ENCODE measurements around the gene EXOC6. TPM values are rescaled to one million over a fixed set of nuclear protein-coding genes. Genes with fewer than 3 reads are reported as not detected.

The EXOC6 gene
- total RNA-seq, 1 experiment from 2014 or later: 8.6 TPM

DNA sequence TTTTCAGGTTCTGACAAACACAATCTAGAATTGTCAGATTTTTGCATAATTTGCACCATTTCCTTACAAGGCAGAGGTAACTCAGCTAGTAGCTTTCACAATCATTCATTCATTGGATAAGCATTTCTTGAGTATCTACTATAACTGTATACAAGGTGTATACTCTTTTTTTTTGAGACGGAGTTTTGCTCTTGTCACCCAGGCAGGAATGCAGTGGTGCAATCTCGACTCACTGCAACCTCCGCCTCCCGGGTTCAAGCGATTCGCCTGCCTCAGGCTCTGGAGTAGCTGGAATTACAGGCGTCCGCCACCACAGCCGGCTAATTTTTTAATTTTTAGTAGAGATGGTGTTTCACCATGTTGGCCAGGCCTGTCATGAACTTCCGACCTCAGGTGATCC is 16.2 kb upstream of the EXOC6 start:
- no peak for DNase-seq (ENCODE audit: low read depth)

DNA sequence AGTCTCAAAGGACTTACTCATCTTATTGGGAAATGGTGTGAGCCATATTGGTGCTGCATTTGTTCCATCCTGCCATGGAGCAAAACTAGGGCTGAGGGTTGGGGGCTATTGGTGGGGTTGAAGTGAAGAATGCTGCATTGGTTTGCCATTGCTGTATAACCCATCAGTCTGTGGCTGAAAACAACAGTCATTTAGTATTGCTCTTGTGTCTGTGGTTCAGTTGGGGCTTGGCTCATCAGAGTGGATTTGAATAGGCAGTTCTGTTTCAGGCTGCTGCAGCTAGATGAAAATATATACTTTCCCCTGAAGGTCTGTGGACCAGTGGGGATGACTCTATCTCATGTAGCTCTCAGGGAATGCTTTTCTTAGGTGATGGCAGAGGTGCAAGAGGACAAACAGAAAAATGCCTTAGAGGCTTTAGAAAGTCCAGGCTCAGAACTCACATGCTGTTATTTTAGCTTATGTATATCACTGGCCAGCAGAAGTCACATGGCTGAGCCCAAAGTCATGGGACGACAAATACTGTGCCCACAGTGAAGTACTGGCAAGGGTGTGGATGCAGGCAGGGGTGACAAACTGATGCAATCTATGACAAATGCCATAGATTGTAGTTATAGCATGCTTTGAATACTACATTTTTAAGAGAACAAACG is 15.2 kb upstream of the EXOC6 start:
- no peak for DNase-seq (ENCODE audit: low read depth)

DNA sequence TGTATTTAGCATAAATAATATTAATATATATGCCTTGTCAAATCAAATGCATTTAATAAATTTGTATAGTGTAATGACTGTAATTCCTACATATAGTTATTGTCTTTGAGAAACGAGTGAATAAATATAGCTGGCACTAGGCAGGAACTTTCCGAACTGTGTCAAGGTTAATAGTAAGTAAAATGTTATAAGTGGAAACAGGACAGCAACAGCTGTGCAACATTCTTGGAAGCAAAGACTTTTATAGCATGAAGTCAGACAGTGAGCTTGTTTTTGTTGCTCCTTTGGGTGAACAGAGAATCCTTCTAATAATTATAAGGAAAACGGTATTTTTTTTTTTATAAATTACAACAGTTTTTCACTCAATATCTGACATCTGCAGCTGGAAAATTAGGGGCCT is 14.0 kb upstream of the EXOC6 start:
- no peak for DNase-seq (ENCODE audit: low read depth)

DNA sequence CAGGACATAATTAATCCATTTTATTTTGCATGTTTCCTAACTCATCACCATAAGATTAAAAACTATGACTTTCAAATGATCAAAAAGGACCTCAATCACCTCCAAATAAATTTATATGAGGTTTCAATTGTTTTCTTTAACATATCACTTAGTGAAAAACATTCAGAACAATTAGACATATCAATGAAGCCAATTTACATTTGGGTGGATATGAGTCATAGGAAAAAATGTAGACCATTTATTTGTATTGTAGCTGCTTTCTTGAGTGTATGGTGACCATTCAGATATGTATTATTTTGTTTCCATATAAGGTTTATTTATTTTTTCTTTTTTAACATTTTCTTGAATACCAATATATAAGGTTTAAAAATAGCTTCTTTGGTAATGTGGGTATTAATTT is 13.3 kb upstream of the EXOC6 start:
- DNase-seq (ENCODE audit: low read depth): no peak

DNA sequence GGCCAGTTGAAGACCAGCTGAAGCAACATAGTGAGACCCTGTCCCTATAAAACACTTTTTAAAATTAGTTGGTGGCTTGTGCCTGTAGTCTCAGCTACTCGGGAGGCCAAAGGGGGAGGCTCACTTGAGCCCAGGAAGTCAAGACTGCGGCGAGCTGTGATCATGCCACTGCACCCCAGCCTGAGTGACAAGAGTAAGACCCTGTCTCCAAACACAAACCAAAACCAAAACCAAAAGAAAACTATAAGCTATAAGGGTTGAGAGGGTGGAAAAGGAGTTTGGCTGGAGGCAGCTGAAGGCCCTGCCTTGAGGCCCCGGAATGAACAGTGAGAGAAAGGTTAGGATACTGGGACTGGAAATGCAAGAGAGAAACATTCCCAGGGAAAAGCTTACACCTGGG is 10.9 kb upstream of the EXOC6 start:
- DNase-seq (ENCODE audit: low read depth): no peak

DNA sequence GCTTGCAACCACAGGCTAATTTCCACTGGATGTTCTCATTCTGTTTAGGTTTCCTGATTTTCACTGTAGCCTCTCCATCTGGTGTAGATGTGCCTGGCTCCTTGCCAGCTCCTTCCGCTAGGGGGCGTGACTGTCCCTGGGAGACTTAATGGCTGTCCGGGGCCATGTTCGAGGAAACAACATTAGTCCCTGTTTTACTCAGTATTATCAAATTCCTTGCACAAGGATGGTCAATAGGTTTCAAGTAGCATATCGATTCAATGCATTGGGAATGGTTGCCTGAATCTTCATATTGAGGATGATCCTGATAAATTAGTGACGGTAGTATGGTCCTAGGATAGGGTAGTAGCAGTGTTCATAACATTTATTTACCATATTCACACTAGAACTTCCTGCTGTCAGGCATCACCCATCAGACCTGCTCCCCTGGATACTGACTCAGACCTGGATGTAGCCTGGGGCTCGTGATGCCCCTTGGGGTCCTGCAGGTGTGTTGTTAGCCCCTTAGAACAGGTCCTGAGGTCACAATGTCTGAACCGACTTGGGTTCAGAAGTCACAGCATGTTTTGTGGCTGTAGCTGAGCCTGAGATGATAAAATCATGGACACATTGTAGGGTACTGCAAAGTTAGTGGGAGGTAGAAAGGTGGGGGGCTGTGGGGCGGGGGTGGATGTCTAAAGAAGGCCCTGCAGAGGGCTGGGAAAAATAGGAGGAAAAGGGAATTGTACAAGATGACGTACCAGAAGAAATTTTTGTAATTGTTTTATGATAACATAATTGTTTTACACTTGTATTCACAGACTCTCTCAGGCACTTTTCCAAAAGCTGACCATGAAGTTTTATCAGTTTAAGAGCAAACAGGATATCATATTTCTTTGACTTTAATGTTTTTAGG is 8.9 kb upstream of the EXOC6 start:
- peak; percentile 23 for DNase-seq (ENCODE audit: low read depth)

DNA sequence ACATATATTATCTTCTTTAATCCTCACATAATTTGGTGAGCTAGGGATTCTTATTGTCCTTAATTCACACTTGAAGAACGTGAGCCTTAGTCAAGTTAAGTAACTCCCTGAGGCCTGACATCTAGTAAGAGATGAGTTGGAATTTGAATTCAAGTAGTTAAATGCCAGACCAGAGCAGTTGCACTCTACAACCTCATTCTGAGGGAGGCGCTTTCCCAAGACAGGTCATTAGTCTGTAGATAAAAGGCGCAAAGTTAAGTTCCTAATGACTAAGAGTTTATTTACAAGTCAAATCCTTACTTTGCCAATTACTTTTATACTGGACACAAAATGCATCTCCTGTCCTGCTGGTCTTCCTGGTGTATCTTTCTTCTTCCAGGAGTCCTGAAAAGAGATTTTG is 3.6 kb upstream of the EXOC6 start:
- no peak for DNase-seq (ENCODE audit: low read depth)

DNA sequence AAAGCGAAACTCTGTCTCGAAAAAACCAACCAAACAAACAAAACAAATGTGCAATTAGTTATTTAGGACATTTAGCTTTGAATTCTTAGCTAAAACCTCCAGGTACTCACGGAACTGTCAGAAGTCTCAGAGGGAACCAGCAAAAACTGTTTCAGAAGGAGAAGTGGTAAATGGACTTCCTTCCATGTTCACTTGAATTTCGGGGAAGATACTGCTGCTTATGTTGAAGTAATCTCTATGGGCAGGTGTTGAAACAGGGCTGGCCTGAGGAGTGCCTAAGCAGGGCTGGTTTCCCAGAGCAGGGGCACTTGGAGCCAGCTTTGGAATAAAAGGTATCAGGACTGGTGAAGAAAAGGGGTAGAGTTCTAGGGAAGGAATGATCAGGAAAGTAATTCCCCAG is 2.4 kb upstream of the EXOC6 start:
- DNase-seq (ENCODE audit: low read depth): no peak

DNA sequence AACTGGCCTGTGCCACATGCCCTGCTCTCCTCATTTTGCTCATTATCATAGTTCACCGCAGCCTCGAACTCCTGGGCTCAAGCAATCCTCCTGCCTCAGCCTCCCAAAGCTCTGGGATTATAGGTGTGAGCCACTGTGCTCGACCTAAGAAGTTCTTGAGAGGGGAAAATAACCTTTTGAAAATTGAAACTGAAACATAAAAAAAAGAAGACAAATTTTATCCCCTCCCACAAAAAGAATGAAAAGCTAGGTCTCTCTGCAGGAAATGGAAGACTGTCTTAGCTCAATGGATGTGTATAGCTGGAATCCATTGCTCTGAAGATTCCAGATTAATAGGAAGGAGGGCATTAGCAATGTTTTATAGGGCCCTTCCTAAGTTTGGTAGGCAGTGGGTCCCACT is 2.0 kb upstream of the EXOC6 start:
- no peak for DNase-seq (ENCODE audit: low read depth)

DNA sequence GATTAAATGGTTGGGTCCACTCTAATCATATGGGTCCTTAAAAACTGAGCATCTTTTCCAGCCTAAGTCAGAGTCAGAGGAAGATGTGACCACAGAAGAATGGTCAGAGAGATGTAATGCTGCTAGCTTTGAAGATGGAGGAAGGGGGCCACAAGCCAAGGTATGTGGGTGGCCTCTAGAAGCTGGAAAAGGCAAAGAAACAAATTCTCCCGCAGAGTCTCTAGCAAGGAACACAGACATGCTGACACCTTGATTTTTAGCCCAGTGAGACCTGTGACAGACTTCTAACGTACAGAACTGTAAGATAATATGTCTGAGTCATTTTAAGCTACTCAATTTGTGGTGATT is 1.5 kb upstream of the EXOC6 start:
- DNase-seq (ENCODE audit: low read depth): no peak

DNA sequence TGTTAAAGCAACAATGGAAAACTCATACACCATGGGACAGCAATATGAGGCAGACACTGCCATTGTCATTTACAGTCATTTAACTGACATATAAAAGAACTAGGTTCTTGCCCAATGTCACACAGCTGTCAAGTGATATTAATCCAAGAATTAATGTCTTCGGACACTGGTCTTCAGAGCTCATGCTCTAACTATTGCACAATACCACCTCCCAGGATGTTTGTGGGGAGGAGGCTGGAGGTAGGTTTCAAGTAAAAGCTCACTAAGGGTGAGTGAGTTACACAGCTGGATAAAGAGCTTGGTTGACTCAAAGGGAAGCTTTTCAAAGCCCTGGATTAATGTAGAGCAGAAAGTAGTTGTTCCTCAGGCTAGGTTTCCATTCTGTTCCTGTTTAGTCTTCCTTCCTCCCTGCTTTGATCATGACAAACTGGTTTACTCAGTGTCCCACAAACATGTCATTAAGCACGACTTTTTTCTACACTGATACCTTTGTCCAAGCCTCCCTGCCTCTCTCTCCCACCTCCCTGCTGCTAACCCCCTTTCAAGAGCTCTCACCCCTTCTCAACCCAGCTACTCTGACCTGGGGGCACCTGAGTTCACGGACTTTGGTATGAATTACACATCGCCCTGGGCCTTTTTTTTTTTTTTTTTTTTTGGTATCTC is 987 bp upstream of the EXOC6 start:
- peak; percentile 61 for DNase-seq (ENCODE audit: low read depth)

DNA sequence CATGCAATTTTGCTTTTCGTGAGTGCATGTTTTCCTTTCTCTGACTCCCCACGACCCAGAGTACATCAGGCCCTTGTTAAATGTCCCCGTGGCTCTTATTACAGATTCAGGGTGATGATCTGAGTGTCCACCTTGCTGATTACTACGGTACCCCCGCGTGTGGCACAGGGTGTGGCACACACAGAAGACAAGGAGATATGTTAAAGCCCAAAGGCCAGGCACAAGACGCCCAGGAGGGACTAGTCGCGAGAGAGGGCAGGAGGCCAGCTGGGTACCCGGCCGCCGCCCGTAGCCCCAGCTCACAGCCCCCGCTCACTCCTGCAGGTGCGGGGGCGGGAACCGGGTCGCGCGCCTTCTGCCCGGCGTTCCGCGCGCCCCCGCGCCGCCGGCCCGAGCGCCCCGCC is 281 bp upstream of the EXOC6 start:
- no peak for DNase-seq (ENCODE audit: low read depth)

DNA sequence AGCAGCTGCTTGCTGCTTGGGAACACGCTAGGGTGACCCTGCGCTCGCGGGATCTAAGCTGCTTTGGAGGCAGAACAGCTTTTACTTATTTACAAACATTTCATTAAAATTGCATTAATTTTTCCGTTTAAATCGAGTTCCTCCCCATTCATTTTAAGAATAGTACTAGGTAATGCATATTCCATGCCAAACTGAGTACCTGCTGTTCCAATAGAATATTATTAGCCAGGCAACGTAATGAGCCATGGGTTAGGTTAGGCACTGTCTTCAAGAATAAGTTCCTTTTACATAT is 860 bp downstream of the EXOC6 start:
- DNase-seq (ENCODE audit: low read depth): no peak

DNA sequence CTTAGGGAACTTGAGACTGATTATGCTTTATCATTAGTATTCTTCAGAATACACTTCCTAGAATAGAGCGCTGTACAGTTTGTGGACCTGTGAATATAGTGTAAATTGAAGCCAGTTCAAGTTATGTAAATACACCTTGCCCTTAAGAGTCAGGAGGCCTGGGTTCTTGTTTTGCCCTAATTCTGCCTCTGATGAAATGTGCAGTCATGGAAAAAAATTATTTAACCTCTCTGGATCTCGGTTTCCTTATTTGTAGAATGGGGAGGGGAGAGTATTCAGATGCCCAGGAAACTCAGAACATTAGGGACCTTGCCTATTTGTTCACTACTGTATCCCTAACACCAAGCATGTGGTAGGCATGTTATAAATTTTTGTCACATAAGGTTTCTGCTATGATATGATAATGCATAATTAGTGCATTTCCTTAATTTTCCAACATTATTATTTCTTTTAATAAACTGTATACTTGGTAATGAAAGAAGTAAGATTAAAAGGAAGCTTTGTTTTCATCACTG is 1.3 kb downstream of the EXOC6 start:
- no peak for DNase-seq (ENCODE audit: low read depth)

DNA sequence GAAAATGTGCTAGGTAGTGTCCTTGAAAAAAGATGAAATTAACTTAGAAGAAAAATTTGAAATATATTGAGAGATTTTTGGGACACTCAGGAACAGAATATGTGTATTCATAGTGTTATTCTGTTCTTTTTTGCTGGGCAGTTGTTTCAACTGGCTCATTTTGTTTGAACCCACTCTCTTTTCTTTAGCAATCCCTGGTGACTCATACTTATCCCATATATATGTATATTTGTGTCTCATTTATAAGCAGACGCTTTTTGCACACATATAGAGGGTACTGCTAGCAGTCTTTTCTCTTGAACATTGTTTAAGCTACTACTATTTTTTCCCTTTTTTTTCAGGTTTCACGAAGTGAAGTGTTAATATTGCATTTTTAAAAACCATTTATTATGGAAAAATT is 1.9 kb downstream of the EXOC6 start:
- DNase-seq (ENCODE audit: low read depth): no peak

DNA sequence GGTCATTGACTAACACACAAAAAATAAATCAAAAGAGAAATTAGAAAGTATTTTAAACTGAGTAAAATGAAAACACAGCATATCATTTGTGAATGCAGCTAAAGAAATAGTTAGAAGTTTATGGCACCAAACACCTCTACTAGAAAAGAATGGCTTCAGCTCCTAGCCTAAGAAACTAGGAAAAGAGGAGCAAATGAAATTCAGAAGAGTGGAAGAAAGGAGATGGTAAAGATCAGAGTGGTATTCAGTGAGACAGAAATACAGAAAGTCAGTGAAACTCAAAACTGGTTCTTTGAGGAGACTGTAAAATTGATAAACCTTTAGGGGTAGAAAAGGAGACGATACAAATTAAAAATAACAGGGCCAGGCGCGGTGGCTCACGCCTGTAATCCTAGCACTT is 2.7 kb downstream of the EXOC6 start:
- DNase-seq (ENCODE audit: low read depth): no peak

DNA sequence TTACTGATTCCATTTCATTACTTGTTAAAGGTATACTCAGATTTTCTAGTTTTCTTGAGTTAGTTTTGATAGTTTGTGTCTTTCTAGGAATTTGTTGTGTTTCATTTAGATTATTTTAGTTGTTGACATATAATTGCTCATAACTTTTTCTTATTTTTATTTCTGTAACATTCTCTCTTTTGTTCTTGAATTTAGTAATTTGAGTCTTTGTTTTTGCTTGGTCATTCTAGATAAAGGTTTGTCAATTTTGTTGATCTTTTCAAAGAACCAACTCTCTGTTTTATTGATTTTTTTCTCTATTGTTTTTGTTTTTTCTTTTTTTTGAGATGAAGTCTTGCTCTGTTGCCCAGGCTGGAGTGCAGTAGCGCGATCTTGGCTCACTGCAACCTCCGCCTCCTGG is 7.2 kb downstream of the EXOC6 start:
- no peak for DNase-seq (ENCODE audit: low read depth)

DNA sequence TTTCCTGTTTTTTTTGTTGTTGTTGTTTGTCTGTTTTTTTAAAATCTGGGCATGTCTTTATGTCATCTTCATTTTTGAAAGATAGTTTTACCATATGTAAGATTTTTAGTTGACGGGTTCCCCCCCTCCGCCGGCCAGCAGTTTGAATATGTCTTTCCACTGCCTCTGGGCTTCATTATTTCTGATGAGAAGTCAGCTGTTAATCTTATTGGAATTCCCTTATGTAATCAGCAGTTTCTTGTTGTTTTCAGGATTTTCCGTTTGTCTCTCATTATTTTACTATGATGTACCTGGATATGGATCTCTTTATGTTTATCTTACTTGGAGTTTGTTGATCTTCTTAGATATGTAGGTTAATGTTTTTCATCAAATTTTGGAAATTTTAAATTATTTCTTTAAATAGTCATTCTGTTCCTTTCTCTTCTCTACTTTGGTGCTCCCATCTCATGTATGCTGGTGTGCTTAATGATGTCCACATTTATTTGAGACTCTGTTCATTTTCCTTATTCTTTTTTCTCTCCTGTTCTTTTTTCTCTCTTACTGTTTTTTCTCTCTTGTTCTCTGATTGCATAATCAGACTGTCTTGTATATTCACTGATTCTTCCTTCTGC is 9.7 kb downstream of the EXOC6 start:
- no peak for DNase-seq (ENCODE audit: low read depth)

DNA sequence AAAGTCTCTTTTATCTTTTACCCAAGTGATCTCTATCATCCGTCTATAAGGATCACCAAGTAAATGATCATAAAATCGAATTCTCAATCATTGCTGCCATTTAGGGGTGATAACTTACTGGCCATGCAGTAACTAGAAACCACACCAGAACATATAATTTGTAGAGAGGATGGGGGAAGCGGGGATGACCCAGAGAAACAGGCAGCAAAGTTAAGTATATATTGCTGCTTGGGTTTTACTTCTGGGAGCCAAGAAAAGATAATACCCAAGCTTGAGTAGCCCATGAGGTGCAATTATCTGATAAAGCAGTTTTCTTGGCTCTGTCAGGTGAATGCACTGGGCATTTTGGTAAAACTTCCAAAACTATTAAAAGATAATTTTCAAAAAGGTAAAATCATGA is 18.9 kb downstream of the EXOC6 start:
- DNase-seq (ENCODE audit: low read depth): no peak

DNA sequence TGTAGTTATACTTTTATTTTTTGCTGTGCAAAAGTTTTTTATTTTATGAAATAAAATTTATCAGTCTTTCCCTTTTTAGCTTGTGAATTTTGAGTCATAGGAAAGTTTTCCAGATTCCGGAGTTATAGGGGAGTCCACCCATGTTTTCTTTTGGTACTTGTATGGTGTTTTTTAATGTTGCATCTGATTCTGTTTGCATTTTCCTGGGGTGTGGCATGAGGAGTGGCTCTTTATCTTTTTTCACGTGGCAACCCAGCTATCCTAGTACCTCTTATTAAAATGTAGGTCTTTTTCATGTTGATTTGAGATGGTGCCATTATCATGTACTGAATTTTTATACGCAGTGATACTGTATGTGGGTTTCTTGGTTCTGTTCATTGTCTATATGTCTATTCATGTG is 19.7 kb downstream of the EXOC6 start:
- DNase-seq (ENCODE audit: low read depth): no peak

DNA sequence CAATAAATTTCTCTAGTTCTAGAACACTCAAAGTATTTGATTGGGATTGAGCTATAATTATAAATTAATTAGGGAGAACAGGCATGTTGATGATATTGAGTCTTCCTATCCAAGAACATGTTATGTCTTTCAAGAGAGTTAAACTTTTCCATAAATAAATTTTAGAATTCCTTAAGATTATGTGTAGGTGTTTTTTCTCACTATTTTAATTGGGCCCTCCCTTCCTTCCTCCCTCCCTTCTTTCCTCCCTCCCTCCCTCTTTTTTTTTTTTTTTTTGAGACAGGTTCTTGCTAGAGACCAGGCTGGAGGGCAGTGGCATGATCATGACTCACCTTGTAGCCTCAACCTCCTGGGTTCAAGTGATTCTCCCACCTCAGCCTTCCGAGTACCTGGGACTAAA is 20.2 kb downstream of the EXOC6 start:
- DNase-seq (ENCODE audit: low read depth): no peak

DNA sequence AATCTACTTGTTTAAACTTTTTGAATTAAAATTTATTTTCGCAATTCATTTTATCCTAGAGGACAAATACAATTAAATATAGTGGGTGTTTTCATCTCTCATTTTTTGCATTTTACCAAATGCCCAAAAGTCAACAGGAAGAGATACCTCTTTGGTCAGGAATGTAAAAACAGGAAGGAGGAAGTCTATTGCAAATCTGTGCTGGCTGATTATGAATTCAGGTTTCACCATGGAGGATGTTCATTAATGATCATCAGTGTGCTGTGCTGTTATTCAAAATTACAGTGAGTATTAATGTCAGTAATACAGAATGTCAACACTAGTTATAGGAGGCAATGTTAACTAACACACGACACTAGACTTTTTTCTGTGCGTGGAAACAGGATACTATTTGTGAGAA is 24.7 kb downstream of the EXOC6 start:
- no peak for DNase-seq (ENCODE audit: low read depth)
